ENCODE measurements around the gene SPAG7.

SPAG7 gene

DNA sequence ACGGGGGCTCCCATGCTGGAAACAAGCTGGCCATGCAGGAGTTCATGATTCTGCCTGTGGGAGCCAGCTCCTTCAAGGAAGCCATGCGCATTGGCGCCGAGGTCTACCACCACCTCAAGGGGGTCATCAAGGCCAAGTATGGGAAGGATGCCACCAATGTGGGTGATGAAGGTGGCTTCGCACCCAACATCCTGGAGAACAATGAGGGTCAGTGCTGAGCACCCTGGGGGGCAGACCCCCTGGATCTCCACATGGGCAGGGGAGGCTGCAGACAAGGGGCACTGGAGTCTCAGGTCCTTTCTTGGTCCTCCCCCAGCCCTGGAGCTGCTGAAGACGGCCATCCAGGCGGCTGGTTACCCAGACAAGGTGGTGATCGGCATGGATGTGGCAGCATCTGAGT, 12.5 kb downstream of the SPAG7 start:
- DNase-seq (ENCODE audit: low read depth, low spot score), result no peak
- H3K4me3 ChIP-seq (ENCODE audit: low read length), result no peak overlapping the region

DNA sequence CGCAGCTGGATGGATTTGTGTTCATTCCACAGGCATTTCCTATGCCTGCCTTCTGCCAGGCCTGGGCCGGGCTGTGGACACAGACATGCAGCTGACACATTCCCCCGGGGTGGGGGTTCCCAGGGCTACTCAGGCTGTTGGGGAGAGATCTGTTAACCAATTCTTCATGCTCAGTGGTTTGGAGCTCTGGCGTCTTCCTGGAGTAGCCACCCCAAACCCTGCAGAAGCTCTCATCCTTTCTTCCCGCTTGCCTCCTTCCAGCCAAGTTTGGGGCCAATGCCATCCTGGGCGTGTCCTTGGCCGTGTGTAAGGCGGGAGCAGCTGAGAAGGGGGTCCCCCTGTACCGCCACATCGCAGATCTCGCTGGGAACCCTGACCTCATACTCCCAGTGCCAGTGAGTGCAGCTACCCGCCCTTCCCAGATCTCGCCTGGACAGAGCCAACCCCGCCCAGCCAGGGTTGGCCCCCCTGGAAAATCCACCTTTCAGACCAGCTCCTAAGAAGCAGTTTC, 14.1 kb downstream of the SPAG7 start:
- DNase-seq (ENCODE audit: low read depth, low spot score), result no peak
- H3K4me3 ChIP-seq (ENCODE audit: low read length), result no peak overlapping the region

DNA sequence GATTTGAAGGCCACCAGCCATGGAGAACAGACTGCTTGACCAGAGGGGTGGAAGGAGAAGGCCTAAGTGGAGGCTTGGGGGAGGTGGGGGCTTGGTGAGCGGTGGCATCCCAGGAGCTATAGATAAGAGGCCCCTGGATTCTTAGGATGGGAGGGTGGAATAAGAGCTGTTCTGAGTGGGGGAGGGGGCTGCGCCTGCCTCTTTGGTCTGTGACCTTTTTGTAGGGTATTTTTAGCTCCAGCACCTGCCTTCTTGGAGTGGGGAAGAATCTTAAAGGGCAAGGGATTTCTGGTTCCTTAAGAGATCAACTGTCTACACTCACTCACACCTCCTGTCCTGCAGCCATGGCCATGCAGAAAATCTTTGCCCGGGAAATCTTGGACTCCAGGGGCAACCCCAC, 16.1 kb downstream of the SPAG7 start:
- no peak for DNase-seq (ENCODE audit: low read depth, low spot score)
- H3K4me3 ChIP-seq (ENCODE audit: low read length), result no peak overlapping the region

DNA sequence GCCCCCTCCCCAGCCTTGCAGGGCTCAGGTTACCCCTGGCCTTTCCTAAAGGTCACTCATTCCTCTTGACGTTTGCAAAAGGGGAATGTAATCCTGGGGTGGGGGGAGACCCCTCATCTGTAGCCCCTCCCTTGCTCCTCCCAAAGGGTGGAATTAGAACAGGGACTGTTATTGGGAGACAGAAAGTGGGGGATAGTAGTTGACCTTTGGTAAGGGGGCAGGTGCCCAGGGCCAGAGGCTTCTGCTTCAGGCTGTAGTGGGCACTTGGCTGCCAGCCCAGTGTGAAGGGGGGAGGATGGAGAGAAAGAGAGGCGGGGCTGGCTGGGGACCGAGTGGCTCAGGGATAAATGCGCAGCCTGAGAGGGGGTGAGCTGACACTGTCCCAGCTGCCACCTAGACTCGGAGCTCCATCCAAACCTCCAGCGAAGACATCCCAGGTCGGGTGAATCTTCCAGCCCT, 16.8 kb downstream of the SPAG7 start, which contains the start of gene ENO3:
Gene ENO3, plus strand, starts transcription at position 374 of the 459 bp plus-strand sequence. CDS start 711 bp downstream, outside the sequence.
- DNase-seq (ENCODE audit: low read depth, low spot score), result no peak
- H3K4me3 ChIP-seq (ENCODE audit: low read length), result peak within 1 kb of the TSS; percentile 92

DNA sequence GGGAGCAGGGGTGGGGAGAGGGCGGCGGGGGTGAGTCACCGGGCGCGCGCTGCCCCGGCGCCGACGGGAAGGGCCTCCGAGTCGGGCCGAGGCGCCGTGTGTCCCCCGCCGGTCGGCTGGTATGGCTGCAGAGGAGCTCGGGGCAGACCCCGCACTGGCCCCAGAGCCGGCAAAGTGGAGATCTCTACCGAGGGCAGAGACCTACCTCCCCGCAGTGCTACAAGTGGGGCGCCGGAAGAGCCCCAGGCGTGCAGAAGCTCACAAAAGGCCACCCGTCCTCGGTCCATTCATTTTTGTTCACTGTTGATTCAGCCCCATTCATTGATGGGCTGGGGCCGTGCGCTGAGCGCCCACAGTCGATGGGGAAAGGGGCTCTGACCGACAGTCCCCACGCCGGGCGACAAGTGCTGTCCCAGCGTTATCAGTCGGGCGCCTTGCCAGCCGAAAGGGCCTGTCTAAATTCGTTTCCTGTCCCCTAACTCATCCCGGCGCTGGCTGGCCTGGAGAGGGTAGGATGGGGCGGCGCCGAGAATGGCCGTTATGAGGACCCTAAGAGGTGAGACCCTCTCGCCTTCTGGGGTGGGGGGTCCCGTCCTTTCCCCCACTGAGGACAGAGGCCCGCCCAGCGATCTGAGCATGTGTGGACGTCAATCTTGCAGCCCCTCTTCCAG, 17.4 kb downstream of the SPAG7 start:
- H3K4me3 ChIP-seq (ENCODE audit: low read length), result peak overlapping the region; percentile 92
- DNase-seq (ENCODE audit: low read depth, low spot score), result no peak

DNA sequence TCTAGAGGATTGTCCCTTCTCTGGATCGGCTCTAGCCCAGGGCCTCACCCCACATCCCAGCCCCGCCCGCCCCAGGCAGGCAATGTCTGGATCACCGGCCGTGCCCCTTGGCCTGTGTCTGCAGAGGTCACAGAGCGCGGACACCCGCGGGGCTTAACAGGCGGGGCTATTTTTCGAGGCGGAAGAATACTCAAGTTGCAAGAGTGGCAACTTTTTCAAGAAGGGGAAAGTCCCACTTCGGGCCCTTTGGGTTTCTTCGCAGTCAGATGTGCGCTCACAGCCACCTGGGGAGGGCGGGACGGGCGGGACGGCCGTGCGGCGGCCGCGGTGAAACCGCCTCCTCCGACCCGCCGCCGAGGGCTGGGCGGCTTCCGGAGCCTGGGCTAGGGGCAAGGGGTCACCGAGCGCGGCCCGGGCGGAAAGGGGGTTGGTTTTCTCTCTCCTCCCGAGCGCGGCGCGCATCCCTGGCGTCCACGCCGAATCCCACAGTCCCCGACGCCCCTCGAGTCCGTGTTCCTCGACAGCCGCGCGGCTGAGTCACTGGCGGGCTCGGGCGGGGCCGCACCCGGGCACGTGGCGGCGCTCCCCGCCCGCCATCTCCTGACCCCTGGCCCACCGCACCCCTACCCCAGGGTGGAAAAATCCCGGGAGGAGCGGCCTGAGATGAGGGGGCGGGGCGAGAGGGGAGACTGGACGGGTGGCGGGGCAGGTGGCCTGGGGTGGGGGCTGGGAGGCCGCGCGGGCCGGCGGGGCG, 18.1 kb downstream of the SPAG7 start:
- H3K4me3 ChIP-seq (ENCODE audit: low read length), result peak overlapping the region; percentile 92
- peak; percentile 76 for DNase-seq (ENCODE audit: low read depth, low spot score)

DNA sequence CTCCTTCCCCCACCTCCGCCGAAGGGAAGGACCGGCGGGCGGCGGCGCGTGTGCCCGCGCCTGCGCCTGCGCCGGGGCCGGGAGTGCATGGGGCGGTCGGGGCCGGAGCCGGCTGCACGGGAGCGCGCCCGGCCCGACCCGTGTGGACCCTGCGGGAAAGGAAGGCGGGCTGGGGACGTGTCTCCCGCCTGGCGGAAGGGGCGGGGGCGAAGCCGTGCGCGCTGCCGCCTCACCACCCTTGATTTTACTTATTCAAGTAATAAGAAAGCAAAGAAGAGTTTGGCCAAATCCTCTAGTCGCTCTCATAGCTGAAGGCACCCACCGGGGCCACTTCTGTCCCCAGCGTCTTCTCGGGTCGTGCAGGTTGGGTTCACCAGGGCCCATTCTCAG, 18.7 kb downstream of the SPAG7 start:
- DNase-seq (ENCODE audit: low read depth, low spot score), result peak; percentile 83
- peak overlapping the region; percentile 92 for H3K4me3 ChIP-seq (ENCODE audit: low read length)

DNA sequence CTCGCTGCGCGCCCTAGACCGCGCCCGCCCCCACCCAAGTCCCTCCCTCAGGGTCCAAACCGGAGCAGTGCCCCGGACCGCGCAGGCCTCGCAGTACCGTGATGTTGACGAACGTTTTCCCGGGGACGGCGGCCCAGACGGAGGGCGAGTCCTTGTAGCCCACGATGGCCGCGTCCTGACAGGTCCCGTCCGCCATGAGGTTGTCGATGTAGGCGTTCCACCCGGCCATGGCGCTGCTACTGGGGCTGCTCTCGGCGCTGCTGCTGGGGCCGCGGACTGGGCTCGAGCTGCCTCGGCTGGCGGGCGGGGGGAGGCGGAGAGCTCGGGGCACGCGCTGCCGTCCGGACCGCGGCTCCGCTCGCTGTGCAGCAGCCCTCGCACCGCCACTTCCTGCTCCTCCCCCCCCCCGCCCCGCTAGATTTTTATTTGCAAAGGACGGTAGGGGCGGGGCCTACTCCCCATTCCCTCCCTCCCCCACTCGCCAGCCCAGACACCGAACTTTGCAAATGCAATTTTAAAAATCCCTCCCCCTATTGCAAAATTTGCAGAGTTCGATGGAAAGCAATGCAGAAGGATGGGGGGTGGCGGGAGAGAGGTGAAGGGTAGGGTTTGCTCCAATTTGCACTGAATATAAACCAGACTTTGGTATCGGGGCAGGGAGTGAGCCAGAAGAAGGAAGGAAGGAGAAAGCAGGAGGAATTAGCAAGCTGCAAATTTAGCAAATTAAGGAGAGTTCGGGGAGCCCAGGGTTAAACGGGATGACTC, 19.3 kb downstream of the SPAG7 start, which contains the start of gene PFN1:
Gene PFN1, minus strand, starts transcription at position 365 of the 765 bp plus-strand sequence. Its CDS starts 136 bp downstream, at position 229.
- DNase-seq (ENCODE audit: low read depth, low spot score), result peak; percentile 93
- peak within 1 kb of the TSS; percentile 92 for H3K4me3 ChIP-seq (ENCODE audit: low read length)

DNA sequence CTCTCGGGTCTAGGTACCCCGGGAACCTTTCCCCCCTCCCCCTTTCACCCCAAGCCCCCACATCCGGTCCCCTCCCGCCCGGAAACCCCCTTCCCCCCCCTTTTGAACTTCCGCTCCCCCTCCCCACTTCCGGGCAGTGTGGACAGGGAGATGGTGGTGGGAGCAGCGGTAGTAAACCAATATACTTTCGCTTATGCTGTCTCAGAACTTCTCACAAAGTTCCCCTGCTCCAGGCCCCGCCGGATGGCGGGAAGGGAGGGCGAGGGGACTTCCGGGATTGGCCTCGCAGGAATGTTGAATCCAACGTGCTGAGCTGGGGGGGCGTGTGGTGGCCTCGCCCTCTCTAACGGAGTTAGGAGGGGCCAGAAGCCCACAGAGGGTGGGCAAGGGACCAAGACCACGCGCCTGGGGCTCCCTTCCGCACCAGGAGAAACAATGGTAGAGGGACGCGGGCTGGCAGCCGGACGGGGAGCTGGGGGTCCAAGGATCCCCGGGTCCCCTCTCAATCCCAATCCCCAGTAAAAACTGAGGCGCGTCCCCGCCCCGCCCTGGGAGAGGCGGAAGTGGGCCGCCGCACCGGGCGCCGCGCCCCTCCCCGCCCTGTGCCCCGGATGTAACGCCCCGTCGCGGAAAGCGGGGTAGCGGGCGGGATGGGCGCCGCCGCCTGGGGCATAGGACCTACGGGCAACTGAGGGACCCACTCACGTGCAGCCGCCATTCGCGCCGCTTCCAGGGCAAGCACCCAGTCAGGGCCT, 20.0 kb downstream of the SPAG7 start:
- DNase-seq (ENCODE audit: low read depth, low spot score), result peak; percentile 72
- peak overlapping the region; percentile 92 for H3K4me3 ChIP-seq (ENCODE audit: low read length)

DNA sequence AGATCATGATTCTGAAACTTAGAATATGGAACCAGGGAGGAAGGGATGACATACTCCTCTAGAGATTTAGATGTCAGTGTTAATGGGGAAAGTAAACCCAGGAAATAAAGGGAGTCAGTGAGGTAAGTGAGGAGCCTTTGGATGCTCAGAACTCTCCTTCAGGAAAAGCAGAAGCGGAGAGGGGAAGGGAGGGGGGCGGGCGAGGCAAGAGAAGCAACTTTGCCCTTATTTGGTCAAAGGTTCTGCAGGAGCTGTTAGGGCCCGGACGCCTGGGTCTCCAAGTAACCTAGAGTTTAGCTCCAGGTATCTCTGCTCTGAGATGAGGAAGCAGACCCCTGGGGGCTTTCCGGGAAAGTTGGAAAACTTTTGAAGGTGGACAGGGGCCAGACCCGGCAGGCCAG, 20.6 kb downstream of the SPAG7 start:
- peak overlapping the region; percentile 92 for H3K4me3 ChIP-seq (ENCODE audit: low read length)
- no peak for DNase-seq (ENCODE audit: low read depth, low spot score)

DNA sequence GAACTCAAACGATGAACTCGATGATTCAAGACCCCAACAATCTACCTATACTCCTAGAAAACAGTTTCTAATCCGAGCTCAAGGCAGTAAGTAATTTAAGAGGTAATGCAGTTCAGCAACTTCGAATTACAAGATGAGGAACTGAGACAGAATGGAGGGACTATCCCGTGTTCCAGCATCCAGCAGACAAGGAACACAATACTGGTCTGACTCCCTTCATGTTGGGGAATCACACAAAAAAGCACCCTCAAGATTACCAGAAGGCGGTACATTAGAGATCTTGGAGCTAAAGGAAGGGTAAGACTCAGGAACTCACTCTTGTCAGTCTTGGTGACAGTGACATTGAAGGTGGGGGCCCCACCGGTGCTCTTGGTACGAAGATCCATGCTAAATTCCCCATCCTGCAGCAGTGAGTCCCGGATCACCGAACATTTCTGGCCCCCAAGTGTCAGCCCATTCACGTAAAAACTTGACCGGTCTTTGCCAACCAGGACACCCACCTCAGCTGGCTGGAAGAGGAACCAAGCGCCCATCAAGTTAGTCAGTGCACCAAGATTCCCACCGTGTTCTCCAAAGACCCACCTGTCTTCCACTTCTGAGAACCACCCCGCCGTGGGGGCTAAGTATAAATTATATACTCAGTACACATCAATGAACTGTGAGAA, 21.2 kb downstream of the SPAG7 start:
- no peak for DNase-seq (ENCODE audit: low read depth, low spot score)

DNA sequence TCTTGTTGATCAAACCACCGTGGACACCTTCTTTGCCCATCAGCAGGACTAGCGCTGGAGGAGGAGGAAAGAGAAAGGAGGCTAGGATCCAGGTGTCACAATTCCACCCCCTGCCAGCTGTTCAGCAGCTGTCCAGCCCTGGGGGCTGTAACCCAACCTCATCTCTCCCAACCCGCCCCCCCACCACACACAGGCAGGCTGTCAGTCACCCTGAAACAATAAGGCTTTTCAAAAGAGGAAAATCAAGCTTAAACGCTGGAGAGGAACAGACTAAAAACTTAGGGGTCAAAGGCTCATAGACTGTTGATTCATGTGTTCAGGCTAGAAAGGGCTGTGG, 21.7 kb downstream of the SPAG7 start:
- no peak for DNase-seq (ENCODE audit: low read depth, low spot score)
- H3K4me3 ChIP-seq (ENCODE audit: low read length), result peak overlapping the region; percentile 92

More for the DNA sequence above, 21.2 kb downstream of the SPAG7 start:
- peak overlapping the region; percentile 92 for H3K4me3 ChIP-seq (ENCODE audit: low read length)

DNA sequence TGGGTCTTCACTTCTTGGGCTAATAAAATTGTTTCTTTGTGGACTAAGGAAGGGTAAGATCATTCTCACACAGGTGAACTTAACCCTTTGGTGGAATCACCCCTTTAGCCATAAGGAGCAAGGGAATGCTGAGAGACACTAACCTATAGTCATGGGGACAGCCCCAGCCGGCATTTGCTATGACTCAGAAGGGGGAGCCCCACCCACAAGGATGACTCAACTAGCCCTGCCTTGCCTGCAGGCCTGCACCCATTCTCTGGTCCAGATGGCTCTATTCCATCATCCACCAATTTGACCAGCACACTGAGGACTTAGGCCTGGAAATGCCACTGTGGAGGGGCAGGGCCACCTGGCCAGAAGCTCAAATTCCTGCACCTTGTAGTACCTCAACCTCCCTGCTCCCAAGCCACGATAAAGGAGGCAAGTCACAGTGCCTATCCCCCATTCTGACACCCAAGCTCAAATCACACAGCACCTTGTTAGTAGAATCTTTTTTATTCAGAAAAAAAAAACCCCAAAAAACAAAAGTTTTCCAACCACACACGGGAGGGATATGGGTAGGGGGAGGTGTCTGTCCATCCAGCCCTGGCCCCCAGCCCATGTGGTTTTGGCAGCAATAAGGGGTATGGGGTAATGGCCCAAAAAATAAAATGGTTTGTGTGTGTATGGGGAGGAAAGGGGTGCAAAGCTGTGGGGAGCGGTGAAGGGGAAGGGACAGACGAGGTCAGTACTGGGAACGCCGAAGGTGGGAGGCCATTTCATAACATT, 22.3 kb downstream of the SPAG7 start:
- H3K4me3 ChIP-seq (ENCODE audit: low read length), result peak overlapping the region; percentile 92
- DNase-seq (ENCODE audit: low read depth, low spot score), result no peak

DNA sequence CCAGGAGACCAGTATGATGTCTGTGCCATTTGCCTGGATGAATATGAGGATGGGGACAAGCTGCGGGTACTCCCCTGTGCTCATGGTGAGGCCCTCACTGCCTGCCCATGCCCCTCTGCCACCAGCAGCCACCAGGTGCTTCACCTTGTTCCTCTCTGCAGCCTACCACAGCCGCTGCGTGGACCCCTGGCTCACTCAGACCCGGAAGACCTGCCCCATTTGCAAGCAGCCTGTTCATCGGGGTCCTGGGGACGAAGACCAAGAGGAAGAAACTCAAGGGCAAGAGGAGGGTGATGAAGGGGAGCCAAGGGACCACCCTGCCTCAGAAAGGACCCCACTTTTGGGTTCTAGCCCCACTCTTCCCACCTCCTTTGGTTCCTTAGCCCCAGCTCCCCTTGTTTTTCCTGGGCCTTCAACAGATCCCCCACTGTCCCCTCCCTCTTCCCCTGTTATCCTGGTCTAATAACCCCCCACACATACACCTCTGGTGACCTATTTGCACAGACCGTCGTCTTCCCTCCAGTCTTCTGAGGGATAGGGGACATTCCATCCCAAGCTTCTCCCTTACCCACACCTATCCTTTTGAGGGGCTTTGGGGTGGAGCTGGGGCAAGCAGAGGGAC, 23.0 kb downstream of the SPAG7 start:
- DNase-seq (ENCODE audit: low read depth, low spot score), result no peak
- H3K4me3 ChIP-seq (ENCODE audit: low read length), result peak overlapping the region; percentile 92

DNA sequence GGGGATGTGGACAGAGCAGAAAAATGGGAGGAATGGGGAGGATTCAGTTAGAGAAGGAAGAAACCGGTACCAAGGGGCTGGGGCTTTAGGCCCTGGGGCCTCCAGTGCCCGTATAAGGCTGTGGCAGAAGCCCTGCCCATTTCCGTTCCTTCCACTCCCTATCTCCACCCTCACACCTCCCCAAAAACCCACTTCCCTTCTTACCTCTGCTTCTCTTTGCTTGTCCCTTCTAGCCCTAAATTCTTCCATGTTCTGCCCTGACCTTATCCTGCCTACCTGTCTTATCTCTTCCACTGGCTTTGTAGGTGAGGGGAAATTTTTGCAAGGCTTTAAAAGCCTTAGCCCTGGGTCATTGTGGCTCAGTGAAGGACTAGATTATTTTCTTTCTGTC, 23.5 kb downstream of the SPAG7 start:
- peak; percentile 89 for DNase-seq (ENCODE audit: low read depth, low spot score)
- peak overlapping the region; percentile 92 for H3K4me3 ChIP-seq (ENCODE audit: low read length)

DNA sequence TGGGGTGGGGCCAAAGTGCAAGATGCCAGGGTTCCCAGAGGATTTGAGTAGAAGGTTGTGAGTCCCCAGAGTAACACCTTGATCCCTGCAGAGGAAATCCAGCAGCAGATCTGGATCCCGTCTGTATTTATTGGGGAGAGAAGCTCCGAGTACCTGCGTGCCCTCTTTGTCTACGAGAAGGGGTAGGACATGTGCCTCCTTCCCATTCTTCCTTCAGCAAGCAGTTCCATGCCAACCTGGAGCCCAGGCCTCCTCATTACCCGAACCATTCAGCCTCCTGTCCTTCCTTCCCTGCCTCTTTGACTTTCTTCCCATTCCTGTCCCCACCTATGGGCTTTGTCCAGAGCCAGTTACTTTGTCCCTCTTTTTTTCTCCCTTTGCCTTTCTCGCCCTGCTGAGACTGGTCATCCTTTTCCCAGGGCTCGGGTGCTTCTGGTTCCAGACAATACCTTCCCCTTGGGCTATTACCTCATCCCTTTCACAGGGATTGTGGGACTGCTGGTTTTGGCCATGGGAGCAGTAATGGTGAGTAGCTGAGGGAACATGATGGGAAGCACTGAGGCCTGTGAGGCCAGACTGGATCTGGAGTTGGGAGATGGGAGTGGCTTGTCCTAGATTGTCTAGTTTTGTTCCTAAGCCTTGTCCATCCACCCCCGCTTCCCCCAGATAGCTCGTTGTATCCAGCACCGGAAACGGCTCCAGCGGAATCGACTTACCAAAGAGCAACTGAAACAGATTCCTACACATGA, 24.7 kb downstream of the SPAG7 start:
- no peak for DNase-seq (ENCODE audit: low read depth, low spot score)
- H3K4me3 ChIP-seq (ENCODE audit: low read length), result no peak overlapping the region

DNA sequence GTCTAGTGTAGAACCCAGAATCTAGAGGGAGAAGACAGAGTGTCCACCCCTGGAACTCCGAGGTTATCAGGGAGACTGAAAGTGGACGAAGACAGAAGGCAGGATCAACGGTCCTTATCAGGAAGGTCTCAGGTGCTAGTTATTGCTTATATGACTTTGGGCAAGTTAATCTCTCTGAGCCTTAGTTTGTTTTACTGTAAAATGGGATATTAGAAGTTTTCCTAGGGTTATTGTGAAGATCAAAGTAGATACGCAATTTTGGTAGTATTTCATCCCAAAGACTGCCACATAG, 26.4 kb downstream of the SPAG7 start:
- no peak for DNase-seq (ENCODE audit: low read depth, low spot score)
- H3K4me3 ChIP-seq (ENCODE audit: low read length), result peak overlapping the region; percentile 98

Measured in Jurkat, Clone E6-1 (cell line).